Thymus (tissue), 11 donors: ENCODE data around the gene EIF2B1. TPM values are rescaled to one million over a fixed set of nuclear protein-coding genes. Genes with fewer than 3 reads are reported as not detected.

ENCODE experiments used
- DNase-seq, 9 donors: peaks; one replicate each; pipeline ENCODE4 v3.0.0-alpha.2; 2013; ENCODE audit warnings: low spot score in 9 of 9, low read depth in 6 of 9, missing footprints in 1 of 9
- H3K27ac ChIP-seq, 2 donors: one replicate each; pipeline ENCODE4 v1.5.1; 2013; ENCODE audit warnings: control low read depth in 1 of 2, low read depth in 1 of 2, low read length in 1 of 2, mild to moderate bottlenecking in 1 of 2, moderate library complexity in 1 of 2
- H3K27me3 ChIP-seq, 2 donors: one replicate each; pipeline ENCODE4 v1.5.1; 2013; ENCODE audit warnings: low read length in 1 of 2; ENCODE audit not compliant: control insufficient read depth in 2 of 2, insufficient read depth in 1 of 2
- H3K36me3 ChIP-seq, 2 donors: one replicate each; pipeline ENCODE4 v1.5.1; 2013; ENCODE audit warnings: low read length in 1 of 2, mild to moderate bottlenecking in 1 of 2, moderate library complexity in 1 of 2; ENCODE audit not compliant: control insufficient read depth in 2 of 2, insufficient read depth in 2 of 2
- H3K4me1 ChIP-seq, 2 donors: one replicate each; pipeline ENCODE4 v1.5.1; 2013; ENCODE audit warnings: low read length in 2 of 2; ENCODE audit not compliant: control insufficient read depth in 2 of 2, insufficient read depth in 2 of 2
- H3K4me3 ChIP-seq, 2 donors: one replicate each; pipeline ENCODE4 v1.5.1; 2013; ENCODE audit warnings: low read length in 2 of 2, control low read depth in 1 of 2, mild to moderate bottlenecking in 1 of 2
- H3K9me3 ChIP-seq, 2 donors: one replicate each; pipeline ENCODE4 v1.5.1; 2013; ENCODE audit warnings: low read length in 1 of 2, mild to moderate bottlenecking in 1 of 2; ENCODE audit not compliant: control insufficient read depth in 2 of 2, insufficient read depth in 1 of 2
- WGBS: extraction: QIAGEN DNeasy Blood & Tissue Kit; methylation state at CpG from one replicate; pipeline ENCODE4 v1.1.7; 2013; 5-methylcytosine and 5-hydroxymethylcytosine counted together
- polyA plus RNA-seq: library from polyadenylated mRNA; stranded (reverse); fragments of 200-250 nt; gene quantifications from one replicate; pipeline ENCODE4 v1.2.3, GENCODE V29; 2013
- total RNA-seq: library from RNA; stranded (reverse); fragments of 120-200 nt; gene quantifications from one replicate; pipeline ENCODE4 v1.2.4, GENCODE V29; 2013
- donor health status: healthy.

The EIF2B1 gene
- total and polyA plus RNA-seq, 2 donors, result 37.1 to 39.6 TPM

DNA sequence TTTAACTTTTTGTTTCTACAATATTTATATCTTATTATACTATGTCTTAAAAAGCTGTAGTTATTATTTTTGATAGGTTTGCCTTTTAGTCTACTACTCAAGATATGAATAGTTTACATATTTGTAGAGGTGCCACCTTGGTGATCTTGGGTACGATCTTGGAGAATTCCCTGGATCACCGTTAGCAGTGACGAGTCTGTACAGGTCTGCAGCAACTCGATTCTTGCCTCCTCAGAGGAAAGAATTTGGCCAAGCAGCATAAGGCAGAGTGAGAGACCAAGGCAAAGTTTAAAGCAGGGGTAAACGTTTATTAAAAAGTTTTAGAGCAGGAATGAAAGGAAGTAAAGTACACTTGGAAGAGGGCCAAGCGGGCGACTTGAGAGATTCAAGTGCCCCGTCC, 34.3 kb upstream of the EIF2B1 start:
- no peaks in the 10 kb centered on the region for H3K36me3 ChIP-seq
- no peaks in the 10 kb centered on the region for H3K9me3 ChIP-seq
- WGBS, result 94% methylated on average over 8 of the region's 8 CpGs
- H3K27me3 ChIP-seq, result no peaks in the 10 kb centered on the region
- no peak overlapping the region for H3K27ac ChIP-seq
- H3K4me1 ChIP-seq, result peaks cover 4 to 13% of the 10 kb centered on the region in 2 donors
- no peak overlapping the region for H3K4me3 ChIP-seq
- no peak for DNase-seq

DNA sequence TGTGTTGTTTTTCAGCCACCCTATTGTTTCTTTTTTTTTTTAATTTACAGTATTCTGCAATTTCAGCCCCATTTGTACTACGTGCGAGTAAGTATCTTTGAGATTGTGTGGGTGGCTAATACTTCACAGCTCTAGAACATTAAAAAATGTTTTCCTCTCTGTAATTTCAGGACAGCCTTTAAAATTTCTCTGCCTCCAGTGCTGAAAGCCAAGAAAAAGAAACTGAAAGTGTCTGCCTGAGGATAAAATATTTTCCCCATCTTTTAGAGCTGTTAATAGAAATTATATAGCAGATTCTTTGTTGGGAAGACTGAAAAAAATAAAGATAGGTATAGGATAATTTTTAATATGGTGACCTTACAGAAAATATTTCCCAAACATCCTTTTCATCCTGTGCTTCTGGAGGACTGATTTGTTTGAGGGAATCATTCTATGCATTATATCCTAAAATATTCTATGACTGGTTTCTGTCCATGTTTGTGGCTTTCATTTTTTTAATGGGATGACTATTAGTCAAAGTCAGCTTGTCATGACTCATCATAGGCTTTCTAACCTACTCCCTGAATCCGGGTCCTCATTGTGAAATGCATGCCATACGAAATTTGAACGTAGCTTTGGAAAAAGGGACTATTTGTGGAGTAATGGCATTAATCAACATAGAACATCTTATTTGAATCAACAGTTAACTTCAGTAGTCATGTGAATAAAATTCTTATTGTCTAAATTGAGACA, 26.7 kb upstream of the EIF2B1 start:
- Histone ChIP-seq H3K4me3 (no peak overlapping the region), H3K36me3 (peaks cover 21 to 35% of the 10 kb centered on the region in 2 donors), H3K27ac (no peak overlapping the region), H3K27me3 (no peaks in the 10 kb centered on the region), H3K9me3 (no peaks in the 10 kb centered on the region), H3K4me1 (no peaks in the 10 kb centered on the region)
- 97% methylated on average over 5 of the region's 5 CpGs for WGBS
- DNase-seq, result no peak

DNA sequence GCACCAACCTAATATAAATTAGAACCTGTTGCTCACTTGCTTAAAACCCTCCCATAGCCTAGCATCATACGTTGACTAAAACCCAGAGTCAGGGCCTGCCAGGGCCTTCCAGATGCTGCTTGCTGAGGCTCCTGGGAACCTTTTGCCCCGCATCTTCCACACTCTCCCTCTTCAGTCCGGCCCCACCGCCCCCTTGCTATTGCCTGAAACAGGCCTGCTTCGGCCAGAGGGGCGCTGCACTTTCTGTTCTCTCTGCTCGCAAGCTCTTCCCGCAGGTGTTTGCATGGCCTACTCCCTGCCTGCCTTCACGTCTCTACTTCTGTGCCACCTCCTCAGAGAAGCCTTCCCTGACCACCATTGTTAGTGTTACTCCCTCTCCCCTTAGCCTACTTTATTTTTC, 23.7 kb upstream of the EIF2B1 start:
- Histone ChIP-seq H3K9me3 (no peaks in the 10 kb centered on the region), H3K36me3 (peaks cover 26 to 56% of the 10 kb centered on the region in 2 donors), H3K4me3 (no peak overlapping the region), H3K4me1 (no peaks in the 10 kb centered on the region), H3K27ac (no peak overlapping the region), H3K27me3 (no peaks in the 10 kb centered on the region)
- 98% methylated on average over 9 of the region's 9 CpGs for WGBS
- DNase-seq, result no peak

DNA sequence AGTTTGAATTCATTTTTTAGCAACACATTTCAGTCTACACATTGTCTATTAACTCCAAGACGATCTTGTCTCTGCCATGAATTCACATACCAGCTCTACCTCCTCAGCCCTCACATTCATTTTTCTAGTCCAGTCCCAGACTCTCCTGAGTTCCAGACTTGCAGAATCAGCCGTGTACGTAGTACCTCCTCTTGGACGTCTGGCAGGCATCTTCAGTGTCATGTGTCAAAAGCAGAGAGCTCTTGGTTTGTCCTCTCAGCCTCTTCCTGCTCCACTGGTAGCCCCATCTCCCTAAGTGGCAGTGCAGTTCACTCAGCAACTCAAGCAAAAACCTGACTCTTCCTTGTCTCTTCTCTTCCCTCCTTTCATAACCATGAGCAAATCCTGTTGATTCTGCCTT, 22.9 kb upstream of the EIF2B1 start:
- H3K36me3 ChIP-seq, result peaks cover 30 to 63% of the 10 kb centered on the region in 2 donors
- H3K27me3 ChIP-seq, result no peaks in the 10 kb centered on the region
- H3K9me3 ChIP-seq, result no peaks in the 10 kb centered on the region
- whole genome bisulfite sequencing, result 96% methylated on average over 4 of the region's 4 CpGs
- no peak overlapping the region for H3K27ac ChIP-seq
- no peaks in the 10 kb centered on the region for H3K4me1 ChIP-seq
- DNase-seq, result no peak
- H3K4me3 ChIP-seq, result no peak overlapping the region

DNA sequence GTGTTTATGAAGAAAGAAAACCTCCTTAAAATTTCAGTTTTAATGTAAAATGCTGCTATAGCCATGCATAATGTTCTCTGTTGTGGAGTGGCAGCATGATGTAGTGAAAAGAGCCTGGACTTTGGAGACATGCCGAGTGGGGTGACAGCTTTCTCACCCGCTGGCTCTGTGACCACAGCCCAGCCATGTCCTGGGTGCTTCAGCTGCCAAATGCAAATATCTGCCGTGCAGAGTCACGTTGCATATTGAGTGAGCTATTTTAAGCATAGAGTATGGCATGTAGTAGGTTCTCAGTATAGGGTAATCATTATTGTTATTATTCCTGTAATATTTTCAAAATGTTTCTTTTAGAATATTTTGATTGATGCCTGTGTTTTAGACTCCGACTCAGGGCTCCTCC, 21.9 kb upstream of the EIF2B1 start:
- WGBS, result 96% methylated on average over 5 of the region's 5 CpGs
- no peaks in the 10 kb centered on the region for H3K4me1 ChIP-seq
- H3K4me3 ChIP-seq, result no peak overlapping the region
- H3K9me3 ChIP-seq, result no peaks in the 10 kb centered on the region
- no peak overlapping the region for H3K27ac ChIP-seq
- H3K27me3 ChIP-seq, result no peaks in the 10 kb centered on the region
- H3K36me3 ChIP-seq, result peaks cover 30 to 65% of the 10 kb centered on the region in 2 donors
- DNase-seq, result no peak

DNA sequence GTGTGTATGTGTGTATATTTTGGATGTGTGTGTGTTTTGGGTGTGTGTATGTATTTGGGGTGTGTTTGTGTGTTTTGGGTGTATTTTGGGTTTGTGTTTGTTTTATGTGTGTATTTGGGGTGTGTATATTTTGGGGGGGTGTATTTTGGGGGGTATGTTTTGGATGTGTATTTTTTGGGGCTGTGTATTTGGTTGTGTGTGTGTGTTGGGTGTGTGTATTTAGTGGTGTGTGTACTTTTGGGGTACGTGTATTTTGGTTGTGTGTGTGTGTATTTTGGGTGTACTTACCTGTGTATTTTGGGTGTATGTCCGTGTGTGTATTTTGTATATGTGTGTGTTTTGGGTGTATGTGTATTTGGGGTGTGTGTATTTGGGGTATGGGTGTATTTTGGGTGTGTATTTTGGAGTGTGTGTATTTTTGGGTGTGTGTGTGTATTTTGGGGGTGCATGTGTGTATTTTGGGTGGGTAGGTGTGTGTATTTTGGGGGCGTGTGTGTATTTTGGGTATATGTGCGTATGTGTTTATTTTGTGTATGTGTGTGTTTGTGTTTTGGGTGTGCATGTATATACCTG, 20.7 kb upstream of the EIF2B1 start:
- H3K9me3 ChIP-seq, result no peaks in the 10 kb centered on the region
- no peaks in the 10 kb centered on the region for H3K4me1 ChIP-seq
- no peak overlapping the region for H3K4me3 ChIP-seq
- H3K36me3 ChIP-seq, result peaks cover 35 to 66% of the 10 kb centered on the region in 2 donors
- no peaks in the 10 kb centered on the region for H3K27me3 ChIP-seq
- H3K27ac ChIP-seq, result no peak overlapping the region
- DNase-seq, result no peak
- WGBS, result 97% methylated on average over 4 of the region's 4 CpGs

DNA sequence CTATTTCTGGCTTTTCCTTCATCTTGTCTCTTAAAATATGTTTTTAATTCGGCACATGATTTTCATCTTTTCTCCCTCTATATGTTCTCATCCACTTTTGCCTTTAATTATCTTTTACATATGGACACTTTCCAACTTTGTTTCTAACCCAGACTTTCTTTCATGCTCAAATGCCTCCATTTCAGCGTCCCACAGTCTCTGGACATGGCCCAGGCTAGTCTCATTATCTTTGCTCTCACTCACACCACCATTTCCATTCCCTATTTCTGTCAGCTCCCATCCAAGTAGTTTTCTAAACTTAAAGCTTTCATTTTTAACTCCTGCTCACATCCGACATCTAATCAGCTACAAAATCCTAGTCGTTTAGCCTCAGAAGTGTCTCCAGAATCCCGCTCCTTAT, 14.9 kb upstream of the EIF2B1 start:
- Histone ChIP-seq H3K4me1 (no peaks in the 10 kb centered on the region), H3K9me3 (no peaks in the 10 kb centered on the region), H3K4me3 (no peak overlapping the region), H3K27ac (no peak overlapping the region), H3K27me3 (no peaks in the 10 kb centered on the region), H3K36me3 (peaks cover 36 to 67% of the 10 kb centered on the region in 2 donors)
- DNase-seq, result no peak
- WGBS, result 97% methylated on average over 5 of the region's 5 CpGs

DNA sequence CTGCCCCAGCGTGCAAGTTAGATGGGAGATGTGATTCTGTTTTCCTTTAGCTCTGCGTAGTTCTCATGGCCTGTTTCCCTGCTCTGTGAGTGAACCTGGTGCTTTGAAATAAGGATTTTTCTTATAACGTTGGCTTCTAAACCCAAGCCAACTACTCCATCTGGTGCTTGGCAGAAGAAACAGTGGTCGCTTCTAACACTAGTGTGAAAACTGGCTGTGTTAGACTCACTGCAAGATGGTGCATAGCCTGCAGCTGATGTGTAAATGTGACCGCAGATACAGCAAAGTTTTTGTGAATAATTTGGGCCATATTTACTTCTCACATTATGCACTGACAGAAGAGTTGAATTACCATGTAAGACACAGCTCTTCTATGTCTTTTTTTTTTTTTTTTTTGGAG, 12.4 kb upstream of the EIF2B1 start:
- 98% methylated on average over 5 of the region's 5 CpGs for WGBS
- DNase-seq, result no peak
- Histone ChIP-seq H3K27ac (no peak overlapping the region), H3K4me1 (no peaks in the 10 kb centered on the region), H3K36me3 (peaks cover 35 to 60% of the 10 kb centered on the region in 2 donors), H3K27me3 (no peaks in the 10 kb centered on the region), H3K4me3 (no peak overlapping the region), H3K9me3 (no peaks in the 10 kb centered on the region)

DNA sequence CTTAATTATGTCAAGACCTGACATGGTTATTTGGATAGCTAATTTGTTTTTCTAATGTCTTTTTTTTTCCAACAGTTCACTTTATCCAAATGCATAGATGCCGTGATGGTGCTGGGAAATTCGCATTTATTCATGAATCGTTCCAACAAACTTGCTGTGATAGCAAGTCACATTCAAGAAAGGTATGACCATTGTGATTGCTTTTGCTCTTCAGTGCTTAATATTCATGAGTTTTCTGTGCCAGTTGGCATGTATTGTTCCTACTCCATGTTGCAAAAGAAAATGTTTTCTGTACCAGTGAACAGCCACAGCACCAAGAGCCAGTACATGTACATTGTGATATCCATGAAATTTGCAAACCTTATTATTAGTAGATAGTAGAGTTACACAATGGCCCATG, 11.9 kb upstream of the EIF2B1 start:
- over 99% methylated on average over 3 of the region's 3 CpGs for WGBS
- DNase-seq, result no peak
- Histone ChIP-seq H3K36me3 (peaks cover 35 to 60% of the 10 kb centered on the region in 2 donors), H3K4me3 (no peak overlapping the region), H3K27me3 (no peaks in the 10 kb centered on the region), H3K4me1 (no peaks in the 10 kb centered on the region), H3K9me3 (no peaks in the 10 kb centered on the region), H3K27ac (no peak overlapping the region)
